GM21423 (cell line): Measurements from ENCODE around the gene ARFGAP2.

Experiments
- ATAC-seq: cut with Tn5 transposase; IDR thresholded peaks from one replicate; pipeline ENCODE4 v1.9.1; 2021; ENCODE audit warnings: mild to moderate bottlenecking, moderate library complexity; ENCODE audit not compliant: unreplicated experiment

The ARFGAP2 gene

DNA sequence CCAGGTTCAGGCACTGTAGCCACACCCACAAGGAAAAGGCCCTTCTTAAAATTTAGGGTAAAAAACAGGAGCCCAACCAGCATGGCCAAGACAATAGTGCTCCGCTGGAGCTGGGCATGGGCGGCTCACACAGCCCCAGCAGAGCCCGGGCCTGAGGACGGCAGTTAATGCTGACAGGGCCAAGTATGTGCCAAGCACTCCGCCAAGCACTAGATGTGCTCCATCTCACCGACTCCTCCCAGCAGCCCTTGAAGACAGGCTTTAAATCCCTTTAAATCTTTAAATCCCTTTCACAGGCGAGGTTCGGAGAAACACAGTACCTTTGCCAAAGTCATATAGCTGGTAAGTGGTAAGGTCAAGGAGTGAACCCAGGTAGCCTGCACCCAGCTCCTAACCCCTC lies 4.8 kb downstream of the ARFGAP2 start:
- no peak for ATAC-seq

DNA sequence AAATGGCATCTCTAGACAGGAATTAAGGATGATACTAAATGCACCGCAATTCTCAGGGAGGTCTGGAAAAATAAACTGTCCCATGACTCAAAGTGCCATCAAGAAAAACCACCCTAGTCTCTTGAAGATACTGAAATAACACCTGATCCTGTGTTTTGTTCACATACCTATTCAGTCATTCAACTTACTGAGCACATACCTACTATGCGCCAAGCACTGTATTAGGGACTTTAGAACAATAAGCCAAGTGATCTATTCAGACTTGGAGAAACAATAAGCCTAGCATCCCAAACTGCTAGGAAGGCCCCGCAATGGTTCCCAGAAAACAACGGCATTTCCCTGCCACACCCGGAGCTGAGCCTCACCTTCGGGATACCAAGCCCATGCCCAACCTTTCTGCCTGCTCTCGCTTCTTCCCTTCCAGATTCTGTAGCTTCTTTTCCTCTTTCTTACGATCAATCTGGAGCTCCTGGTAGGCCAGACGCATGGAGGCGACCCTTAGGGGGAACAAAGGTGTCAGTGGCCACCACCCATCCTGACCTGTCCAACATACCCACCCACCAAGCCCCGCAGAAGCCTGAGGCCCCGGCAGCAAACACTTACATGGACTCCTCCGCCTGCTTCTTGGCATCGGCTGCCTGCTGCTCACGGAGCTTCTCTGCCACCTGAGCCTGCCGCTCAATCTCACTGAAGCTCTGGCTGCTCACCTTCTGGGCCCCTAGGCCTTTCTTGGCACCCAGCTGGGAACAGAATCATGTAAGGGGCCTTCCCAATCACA lies 5.4 kb downstream of the ARFGAP2 start:
- no peak for ATAC-seq

DNA sequence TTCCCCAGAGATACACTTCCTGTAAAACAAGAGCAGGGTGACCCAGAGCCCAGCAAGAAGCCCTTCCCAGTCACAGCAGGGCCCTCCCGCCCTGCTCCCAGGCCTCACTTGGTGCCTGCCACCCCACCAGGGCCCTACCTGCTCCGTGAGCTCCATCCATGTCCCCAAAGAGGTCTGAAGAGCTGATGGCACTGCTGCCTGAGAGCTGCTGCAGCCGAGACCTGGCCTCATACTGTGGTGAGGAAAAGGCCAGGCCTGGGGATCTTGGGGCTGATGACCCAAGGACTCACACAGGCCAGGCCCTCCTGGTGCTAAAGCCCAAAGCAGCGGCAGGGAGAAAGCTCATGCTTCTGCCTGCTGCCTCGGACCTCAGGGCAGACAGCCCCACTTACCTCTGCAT lies 10.3 kb downstream of the ARFGAP2 start:
- ATAC-seq, result no peak

DNA sequence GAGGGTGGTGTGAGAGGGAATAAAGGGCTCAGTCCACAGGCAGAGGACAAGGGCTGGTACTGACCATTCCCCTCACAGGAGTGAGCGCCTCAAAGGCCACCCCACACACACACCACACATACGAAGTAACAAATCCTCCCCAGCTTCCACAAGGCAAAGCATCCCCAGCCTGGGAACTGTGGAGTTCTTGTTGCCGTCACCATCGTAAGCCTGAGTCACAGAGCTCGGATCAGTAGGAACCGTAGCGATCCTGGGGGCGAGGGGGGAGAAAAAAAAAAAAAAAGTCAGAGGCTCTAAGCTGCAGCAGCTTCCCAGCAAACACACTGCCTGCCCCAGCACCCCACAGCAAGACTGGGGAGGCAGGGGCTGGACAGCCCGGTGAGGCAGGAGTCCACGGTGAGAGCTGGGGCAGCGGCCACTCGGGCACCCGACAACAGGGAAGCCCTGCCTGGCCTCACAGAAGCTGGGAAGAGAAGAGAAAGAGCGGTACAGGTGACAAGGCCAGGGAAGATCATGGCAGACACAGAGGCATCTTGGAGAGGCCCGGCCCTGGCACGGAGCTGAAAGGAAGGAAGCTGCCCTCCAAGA lies 11.3 kb downstream of the ARFGAP2 start:
- no peak for ATAC-seq

DNA sequence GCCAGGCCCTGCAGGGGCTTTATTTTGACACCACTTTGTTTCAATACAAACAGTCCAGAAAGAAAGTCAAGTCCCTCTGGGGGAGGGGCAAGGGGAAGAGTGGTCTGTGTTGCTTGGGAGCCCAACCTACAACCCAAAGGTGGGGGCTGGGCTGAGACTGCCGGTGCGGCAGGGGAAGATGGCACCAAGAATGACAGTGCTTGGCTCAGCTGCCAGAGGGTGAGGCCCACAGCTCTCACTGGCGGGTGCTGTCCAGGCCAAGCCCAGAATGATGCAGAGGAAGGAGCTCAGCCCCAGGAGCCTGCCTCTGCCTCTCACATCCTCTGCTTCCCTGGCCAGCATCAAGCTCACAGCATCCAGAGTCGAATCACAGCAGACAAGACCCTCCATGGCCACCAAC lies 12.4 kb downstream of the ARFGAP2 start:
- ATAC-seq, result no peak

DNA sequence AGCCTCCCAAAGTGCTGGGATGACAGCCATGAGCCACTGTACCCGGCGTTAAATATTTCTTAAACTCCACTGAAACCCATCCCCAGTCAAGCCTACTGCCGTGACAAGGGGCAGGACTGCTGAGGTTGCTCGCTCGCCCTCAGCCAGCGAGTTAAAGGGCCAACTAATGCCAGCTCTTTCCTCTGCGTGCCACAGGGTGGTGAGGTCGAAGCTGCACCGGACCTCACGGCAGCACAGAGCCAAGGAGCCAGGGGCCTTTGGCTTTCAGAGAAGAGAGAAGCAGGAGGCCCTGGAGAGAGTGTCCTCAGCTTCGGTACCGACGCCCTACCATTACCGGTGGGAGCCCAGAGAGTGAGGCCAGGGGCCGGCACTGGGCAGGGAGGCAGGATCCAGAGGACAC lies 12.8 kb downstream of the ARFGAP2 start:
- ATAC-seq, result no peak

DNA sequence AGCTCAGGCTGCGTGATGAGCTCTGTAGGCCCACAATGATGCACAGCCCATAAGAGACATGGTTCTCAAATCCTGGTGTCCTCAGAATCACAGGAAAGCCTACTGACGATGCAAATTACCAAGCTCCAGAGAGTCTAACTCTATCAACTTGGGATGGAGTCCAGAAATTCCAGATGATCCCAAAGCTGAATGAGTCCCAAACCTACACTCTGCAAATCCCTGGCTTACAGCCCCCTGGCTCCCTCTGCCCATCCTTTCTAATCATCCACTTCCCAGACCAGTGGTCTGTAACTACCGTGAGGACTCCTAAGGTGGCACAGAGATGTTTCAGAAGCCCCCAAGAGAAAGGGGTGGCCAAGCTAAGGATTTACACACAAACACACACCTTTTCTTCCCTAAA lies 13.5 kb downstream of the ARFGAP2 start:
- no peak for ATAC-seq

DNA sequence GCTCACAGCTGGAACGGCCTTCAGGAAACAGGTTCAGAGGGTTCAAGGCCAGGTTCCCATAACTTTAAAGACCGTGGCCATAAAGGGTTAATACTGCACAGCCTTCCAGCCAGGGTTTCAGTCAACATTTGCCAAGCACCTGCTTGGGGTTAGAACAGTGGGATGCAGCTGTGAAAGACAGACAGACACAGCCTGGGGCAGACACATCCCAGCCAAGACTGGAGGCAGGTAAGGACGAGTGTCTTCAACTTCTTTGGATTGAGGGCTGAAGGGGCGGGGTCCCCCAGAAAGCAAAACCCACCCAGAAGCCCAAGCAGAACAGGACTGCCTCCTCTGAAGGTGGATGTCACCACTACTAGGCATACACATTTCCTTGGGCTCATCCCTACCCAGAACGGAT lies 14.3 kb downstream of the ARFGAP2 start:
- no peak for ATAC-seq

DNA sequence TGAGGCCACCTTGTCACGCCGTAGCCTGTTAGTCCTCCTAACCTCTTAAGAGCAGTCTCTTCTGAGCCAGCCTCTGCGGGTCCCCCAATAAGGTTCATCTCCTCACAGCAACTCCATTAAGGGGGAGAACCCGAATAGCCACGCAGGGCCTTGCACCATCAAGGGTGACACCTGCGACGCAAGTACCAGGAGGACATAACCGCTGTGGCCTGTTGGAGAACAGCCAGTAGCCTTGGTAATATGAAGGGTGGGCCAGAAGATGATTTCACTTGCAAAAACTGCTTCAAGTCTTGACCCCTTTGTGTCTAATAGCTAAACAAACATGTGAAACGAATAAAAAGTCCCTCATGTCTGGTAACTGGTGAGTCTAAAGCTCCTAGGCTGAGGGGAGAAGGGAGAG lies 14.8 kb downstream of the ARFGAP2 start:
- ATAC-seq, result no peak

DNA sequence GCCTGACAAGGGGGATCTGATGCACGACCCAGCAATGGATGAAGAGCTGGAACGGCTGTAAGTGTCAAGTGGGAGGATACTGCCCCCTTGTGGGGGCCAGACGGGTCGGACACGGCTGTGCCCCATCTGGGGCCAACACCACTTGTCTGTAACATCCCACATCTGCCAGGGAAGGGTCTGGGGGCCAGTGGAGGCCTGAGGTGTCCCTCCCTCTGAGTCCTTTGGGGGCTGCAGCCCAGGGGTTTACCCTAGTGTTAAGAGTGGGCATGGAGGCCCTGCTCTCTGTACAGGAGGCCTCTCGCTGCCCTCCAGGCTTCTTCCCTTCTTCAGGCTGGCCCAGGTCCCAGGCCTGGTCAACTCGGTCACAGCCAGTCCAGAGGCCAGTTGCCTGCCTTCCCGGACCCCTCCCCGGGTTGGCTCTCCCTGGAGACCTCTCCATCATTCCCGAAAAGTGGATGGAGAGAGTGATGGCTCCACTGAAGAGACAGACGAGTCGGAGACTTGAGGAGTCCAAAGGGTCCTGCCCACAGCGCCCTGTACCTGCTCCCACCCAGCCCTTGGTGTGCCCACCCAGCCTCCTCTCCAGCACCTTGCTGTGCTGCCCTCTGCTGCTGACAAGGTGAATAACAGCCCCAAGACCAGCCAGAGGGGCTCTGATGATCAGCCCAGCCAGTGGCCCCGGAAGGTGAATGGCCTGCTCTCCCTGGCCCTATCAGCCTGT lies 15.4 kb downstream of the ARFGAP2 start:
- ATAC-seq, result no peak

DNA sequence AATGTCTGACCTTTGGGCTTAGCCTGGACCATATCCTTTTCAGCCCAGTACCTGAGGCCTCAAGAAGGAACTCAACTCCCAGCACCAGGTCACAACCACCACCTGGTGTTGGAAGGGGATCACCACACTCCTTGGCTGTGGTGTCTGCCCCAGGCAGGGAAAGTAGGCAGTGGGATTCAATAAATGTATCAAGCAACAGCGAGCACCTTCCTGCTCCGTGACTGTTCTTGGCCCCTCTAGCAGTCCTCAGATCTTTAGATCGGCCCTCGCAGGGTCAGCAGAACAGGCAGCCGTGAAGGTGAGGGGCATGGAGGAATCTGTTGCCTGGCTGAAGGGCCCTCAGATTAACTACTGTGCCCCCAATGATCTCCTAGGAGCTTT lies 15.9 kb downstream of the ARFGAP2 start:
- ATAC-seq, result no peak

DNA sequence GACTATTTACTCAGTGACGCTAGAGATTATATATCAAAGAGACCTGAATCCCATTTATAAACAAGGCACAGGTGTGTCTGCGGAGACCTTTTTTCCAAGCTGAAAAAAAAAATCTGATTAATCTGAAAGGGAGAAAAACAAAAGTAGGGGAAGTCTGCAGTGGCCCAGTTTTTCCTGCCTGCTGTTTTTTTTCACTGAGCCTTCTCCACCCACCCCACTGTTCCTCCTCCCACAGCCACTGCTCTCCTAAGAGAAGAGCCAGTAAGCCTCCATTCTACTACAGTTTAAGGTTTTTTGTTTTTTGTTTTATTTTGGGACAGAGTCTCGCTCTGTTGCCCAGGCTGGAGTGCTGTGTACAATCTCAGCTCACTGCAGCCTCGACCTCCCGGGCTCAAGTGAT lies 18.4 kb downstream of the ARFGAP2 start:
- no peak for ATAC-seq

DNA sequence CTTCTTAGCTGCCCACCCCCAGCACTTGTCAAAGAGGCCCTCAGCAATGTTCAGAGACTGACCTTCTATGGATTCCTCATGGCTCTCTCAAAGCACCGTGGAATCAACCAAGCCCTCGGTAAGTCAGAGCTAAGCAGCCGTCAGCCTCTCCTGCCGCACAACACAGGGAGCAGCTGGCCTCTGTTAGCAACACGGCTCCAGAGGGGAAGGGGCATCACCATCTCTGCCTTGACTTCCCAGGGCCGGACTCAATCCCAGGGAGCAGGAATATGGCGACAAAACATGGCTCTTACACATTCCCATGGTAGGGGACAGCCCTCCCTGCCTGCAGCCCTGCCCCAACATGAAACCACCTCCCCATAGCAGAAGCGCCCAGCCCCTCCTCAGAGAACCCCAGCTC lies 18.9 kb downstream of the ARFGAP2 start:
- ATAC-seq, result no peak

DNA sequence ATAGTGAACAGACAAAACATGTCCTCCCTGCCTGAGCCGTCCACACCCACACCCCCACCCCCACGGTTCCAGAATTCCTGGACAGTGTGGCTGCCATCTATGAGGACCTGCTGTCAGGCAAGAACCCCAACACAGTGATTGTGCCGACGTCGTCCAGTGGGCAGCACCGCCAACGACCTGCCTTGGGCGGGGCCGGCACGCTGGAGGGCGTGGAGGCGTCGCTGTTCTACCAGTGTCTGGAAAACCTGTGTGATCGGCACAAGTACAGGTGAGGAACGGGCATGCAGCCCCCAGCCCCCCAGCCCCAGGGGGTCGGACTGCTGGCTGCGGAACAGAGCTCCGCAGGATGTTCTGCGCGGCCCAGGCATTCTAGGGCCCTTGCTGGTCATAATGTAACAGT lies 19.7 kb downstream of the ARFGAP2 start:
- ATAC-seq, result no peak

DNA sequence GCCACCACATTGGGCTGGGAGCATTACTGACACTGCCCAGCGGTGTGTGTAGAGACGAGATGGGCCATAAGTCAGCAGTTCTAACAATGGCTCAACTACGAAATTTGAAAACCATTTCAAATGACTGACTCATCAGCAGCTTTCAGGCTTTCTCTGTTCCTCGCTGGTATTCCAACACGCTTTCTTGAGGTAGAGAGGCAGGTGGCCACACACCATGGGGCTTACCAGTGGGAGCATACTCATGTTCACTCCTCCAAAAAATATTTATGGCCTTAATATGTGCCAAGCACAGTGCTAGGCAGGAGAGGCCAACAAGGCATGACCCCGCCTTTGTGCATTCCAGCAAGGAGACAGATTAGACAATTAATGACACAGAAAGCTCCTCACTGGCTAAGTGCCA lies 20.3 kb downstream of the ARFGAP2 start:
- ATAC-seq, result no peak

DNA sequence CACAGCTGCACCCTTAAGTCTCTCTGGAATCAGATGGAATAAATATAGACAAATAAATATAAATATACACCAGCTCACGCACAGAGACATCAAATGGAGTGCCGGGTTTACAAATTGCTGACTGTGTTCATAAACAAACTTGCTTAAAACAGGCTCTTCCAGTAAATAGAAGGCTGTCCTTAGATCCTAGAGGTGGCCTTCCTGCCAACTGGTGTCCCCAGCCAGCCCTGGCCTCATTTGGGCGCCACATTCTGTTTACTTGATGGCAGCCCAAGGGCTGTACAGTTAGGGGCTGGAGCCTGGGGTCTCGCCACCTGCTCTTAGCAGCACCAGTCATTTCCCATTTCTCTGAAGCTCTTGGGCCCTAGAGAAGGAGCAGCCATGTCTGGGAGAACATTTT lies 20.8 kb downstream of the ARFGAP2 start:
- ATAC-seq, result no peak

DNA sequence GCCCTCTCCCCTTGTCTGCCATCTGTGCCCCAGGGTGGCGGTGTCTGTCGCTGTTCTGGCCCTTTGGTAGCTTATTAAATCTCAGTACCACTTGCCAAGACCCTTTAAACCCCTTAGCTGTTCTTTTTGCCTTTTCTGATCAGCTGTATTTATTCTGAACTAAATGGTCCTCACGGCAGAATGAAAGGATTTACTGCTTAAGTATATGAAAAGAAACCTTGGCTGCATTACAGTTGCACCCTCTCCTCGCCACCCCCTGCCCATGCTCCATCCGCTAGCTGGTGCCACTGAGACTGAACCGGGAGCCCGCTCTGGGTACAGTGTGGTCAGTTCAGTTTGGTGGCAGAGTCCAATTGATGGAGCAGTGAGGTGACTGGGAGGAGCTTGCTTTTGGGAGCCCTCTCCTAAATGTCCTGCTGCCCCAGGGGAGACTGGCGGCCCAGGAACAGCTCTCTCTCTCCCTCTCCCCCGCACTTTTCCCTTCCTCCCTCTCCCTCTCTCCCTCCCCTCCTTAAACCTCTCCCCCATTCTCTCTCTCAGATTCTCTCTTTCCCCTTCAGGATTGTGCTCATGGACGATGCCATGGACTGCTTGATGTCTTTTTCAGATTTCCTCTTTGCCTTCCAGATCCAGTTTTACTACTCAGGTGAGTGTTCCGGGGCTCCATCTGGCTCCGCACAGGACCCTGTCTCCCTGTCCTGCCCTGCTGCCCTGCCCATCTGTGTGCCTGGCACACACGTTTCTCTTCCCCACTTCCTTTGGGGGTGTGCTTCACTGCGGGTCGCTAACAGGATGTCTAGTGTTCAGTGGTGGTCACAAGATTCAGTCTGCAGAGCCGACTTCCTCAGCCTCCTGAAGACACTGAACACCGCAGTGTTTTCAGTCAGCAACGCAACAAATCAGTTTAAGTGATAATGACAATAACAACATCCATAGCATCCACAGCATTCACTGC lies 21.8 kb downstream of the ARFGAP2 start:
- no peak for ATAC-seq

DNA sequence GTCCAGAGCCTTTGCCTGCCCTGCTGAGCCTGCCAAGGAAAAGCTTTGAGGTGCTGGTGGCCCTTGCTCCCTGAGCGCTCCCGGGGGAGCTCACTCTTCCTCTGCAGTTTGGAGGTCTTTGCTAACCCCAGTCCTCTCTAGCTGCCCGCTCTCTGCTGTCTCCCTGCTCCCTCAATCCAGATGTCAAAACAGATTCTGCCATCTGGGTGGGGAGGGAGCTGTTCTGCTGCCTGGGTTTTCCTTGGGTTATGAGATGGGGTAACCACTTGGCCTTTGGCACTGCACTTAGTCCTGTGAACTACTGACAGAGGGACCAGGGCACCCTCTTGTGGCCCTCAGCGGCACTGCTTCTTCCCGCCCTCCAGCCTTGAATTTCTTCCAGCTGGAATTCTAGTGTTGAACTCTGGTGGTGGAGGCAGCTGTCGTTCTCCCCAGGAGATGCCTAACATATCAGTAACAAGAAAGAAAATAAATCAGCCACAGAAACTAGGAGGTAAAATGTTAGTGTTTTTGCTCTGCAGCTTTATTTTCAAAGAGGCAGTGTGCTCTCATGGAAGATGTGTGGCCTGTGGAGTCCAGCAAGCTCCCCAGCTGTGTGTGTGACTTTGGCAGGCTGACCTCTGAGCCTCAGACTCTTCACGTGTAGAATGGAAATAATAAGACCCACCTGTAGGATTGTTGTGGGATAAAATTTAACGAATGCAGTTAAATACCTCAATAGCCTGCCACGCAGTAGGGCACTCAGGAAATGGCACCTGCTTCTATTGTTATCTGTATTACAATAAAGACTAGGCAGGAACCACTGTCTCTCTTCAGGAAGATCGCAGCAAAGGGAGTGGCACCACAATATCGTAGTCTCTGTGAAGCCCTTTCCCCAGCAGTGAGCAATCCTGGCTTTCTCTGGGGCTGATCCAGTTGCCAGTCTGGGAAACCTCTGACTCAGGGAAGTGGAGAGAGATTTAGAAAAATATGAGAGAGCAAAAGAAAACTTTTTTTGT lies 23.4 kb downstream of the ARFGAP2 start:
- ATAC-seq, result no peak

DNA sequence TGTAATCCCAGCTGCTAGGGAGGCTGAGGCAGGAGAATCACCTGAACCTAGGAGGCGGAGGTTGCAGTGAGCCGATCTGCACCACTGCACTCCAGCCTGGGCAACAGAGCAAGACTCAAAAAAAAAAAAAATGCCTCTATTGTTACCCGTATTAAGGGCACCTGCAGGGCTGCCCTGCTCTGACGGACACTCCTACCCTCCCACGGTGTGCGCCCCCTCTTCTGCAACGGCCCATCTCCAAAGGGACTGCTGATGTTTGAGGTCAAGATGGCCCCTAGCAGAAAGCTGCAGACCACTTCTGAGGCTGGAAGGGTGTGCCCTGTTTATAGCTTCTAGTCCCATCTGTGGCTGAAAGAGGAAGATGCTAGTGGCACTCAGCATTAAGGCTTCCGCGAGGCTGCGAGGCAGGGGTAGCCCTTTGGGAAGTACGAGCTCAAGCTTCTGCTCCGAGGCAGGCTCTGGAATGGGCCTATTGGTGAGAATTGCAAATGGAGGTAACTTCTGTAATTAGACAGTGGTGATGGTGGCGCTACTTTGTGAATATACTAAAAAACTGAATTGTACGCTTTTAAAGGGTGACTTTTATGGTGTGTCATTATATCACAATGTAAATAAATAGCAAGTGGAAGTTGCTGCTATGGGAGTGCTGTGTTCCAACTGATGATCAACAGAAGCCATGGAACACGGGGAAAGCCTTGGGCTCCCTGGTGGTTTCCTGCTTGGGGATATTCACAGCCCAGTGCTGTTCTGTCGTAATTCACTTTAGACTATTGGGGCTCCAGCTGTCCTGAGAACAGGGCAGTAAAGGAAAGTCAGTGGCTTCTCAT lies 24.3 kb downstream of the ARFGAP2 start:
- no peak for ATAC-seq
